GM18498 (cell line): Measurements from ENCODE around the gene KCNMB3.

Experiments used
- ATAC-seq: cut with Tn5 transposase; IDR thresholded peaks from one replicate; pipeline ENCODE4 v1.9.1; 2021; ENCODE audit warnings: mild to moderate bottlenecking, moderate library complexity; ENCODE audit not compliant: unreplicated experiment

The KCNMB3 gene

DNA sequence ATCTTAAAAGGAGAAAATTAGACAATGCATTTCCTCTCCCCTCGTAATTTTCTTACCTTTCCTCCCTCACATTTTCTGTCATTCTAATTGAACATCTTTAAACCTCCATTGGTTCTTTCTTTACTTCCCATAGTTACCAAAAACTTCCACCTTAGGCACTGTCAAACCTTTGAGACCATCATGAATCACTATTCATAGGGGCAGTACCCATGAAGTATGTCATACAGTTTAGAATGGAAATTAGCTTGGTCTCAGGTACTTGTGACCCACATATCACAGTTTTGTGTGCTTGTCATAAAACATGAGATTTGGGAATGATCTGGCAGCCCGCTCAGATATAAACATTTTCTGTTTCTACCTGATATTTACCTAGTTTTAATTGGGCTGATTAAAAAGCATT lies 50.1 kb downstream of the KCNMB3 start:
- no peak for ATAC-seq

DNA sequence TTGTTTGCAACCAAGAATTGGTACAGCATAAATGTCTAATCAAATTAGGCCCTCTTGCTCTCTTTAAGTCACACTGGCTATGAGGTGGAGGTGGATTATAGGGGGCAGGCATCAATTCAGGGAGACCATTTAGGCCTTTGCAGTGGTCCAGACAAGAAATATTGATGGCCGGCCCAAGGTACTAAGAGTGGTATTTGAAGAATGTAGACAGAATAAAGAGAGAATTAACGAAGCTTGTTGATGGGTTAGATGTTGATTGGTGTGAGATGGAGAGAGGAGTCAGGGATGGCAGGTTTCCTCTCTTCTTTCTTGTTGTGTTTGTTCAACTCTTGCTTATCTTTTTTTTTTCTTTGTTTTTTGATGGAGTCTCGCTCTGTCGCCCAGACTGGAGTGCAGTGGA lies 54.2 kb downstream of the KCNMB3 start:
- no peak for ATAC-seq

- ATAC-seq, result peak; percentile 91
These were observed 54.8 kb downstream of the KCNMB3 start for GRCh38 chr3:179196098-179196497.

DNA sequence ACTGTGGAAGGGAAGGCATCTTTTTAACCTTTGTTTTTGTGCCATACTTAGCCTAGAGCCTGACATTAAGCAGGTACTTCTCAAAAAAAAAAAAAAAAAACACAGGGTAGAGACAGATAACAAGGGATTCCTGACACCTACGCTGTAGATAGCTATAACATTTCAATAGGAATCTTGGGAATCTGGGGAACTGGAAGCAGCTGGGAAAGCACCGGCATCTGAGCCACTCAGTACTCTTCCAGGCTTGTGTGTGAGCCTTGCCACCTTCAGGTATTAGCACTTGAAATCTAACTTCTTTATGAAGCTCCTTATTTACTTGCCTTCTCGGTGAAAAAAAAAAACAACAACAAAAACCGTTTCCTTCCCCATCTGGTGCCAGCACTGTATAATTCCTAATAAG lies 56.0 kb downstream of the KCNMB3 start:
- no peak for ATAC-seq
